Testis (tissue), 2 donors: Measurements from ENCODE around the gene SLC7A5.

Source experiments
- POLR2A ChIP-seq: fragments of 450-650 bp; IDR thresholded peaks from one replicate; pipeline ENCODE4 v1.6.1; 2017; ENCODE audit warnings: antibody characterized with exemption, mild to moderate bottlenecking, moderate library complexity
- TF ChIP-seq, protein P1 (sequence below), 3 experiments: fragments of 450-650 bp in 2 of 3; fragments of 200-600 bp in 1 of 3; sonication (generic) in 1 of 3; IDR thresholded peaks; one replicate each; pipeline ENCODE4 v1.5.1; 2016 to 2019; ENCODE audit warnings: antibody characterized with exemption in 3 of 3, mild to moderate bottlenecking in 2 of 3, moderate library complexity in 1 of 3

DNA sequence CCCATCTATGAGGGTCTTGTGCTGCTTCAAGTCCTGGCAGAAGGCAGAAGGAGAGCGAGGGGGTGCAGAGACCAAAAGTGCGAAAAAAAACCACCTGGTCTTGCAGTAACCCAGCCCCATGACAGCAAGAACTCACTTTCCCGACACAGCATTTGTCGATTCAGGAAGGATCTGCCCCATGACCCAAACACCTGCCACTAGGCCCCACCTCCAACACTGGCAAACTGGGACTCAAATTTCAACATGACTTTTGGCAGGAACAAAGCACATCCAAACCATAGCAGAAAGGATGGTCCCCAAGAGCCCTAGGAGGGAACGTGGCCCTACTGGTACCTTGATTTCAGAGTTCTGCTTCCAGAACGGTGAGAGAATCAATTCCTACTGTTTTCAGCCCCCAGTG, 68.8 kb downstream of the SLC7A5 start:
- TF ChIP-seq, protein P1, sequence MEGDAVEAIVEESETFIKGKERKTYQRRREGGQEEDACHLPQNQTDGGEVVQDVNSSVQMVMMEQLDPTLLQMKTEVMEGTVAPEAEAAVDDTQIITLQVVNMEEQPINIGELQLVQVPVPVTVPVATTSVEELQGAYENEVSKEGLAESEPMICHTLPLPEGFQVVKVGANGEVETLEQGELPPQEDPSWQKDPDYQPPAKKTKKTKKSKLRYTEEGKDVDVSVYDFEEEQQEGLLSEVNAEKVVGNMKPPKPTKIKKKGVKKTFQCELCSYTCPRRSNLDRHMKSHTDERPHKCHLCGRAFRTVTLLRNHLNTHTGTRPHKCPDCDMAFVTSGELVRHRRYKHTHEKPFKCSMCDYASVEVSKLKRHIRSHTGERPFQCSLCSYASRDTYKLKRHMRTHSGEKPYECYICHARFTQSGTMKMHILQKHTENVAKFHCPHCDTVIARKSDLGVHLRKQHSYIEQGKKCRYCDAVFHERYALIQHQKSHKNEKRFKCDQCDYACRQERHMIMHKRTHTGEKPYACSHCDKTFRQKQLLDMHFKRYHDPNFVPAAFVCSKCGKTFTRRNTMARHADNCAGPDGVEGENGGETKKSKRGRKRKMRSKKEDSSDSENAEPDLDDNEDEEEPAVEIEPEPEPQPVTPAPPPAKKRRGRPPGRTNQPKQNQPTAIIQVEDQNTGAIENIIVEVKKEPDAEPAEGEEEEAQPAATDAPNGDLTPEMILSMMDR (IDR thresholded peaks at IDR 0.05) = no peak
- no peak for TF ChIP-seq POLR2A
